HCT116 (cell line): ENCODE measurements around the gene ATP6V0C. TPM values are rescaled to one million over a fixed set of nuclear protein-coding genes. Genes with fewer than 3 reads are reported as not detected.

ENCODE experiments used
- ATAC-seq: fragments of 200-7000 bp; cut with Tn5 transposase; 2 replicates; pipeline ENCODE4 v1.9.1; 2020; ENCODE audit warnings: mild to moderate bottlenecking, moderate library complexity
- BruUV-seq: library from RNA; stranded (reverse); fragments of 400-500 nt; replicated peaks from 2 replicates; lab custom pipeline; 2021; lab: Mats Ljungman, UMichigan
- CTCF ChIA-PET: fragments of 300-600 bp; sonication (Branson Sonifier 250); formaldehyde crosslinking; loops from one replicate; lab custom pipeline; 2021; ENCODE audit warnings: antibody characterized with exemption; lab: Charles Lee
- POLR2A ChIA-PET: fragments of 300-600, 350-600 bp; sonication (Branson Sonifier 250); formaldehyde crosslinking; loops from one replicate; lab custom pipeline; 2021; ENCODE audit warnings: antibody characterized with exemption; lab: Charles Lee
- RAD21 ChIA-PET, 2 experiments: fragments of 300-600 bp; sonication (Branson Sonifier 250); formaldehyde crosslinking; loops; one replicate each; lab custom pipeline; 2023; ENCODE audit warnings: low total read pairs in 2 of 2; ENCODE audit not compliant: uncharacterized antibody in 2 of 2, unreplicated experiment in 2 of 2, low non-redundant PET in 1 of 2; lab: Charles Lee
- DNase-seq: peaks from one replicate; pipeline ENCODE4 v3.0.0-alpha.2; 2010; ENCODE audit warnings: low read depth, low spot score
- H2AFZ ChIP-seq: fragments of 200-600 bp; shearing (Covaris generic), sonication (generic); 2 replicates; pipeline ENCODE4 v1.6.1; 2017; ENCODE audit warnings: low read depth, mixed run types, mixed read lengths, antibody characterized with exemption, low read length; ENCODE audit not compliant: poor library complexity, severe bottlenecking
- H3K27ac ChIP-seq: 2 replicates; pipeline ENCODE4 v1.5.1; 2012; ENCODE audit warnings: low read depth, low read length
- H3K27me3 ChIP-seq: fragments of 200-600 bp; sonication (generic); 2 replicates; pipeline ENCODE4 v1.6.1; 2016; ENCODE audit warnings: mixed run types, low read length, mixed read lengths; ENCODE audit not compliant: insufficient read depth
- H3K36me3 ChIP-seq, 2 experiments: fragments of 200-500 bp in 1 of 2; fragments of 200-600 bp in 1 of 2; sonication (Bioruptor generic) in 1 of 2; sonication (generic) in 1 of 2; 2 replicates each; pipeline versions ENCODE4 v1.5.1 to v1.6.1; 2014 to 2016; ENCODE audit warnings: low read length in 2 of 2, inconsistent platforms in 1 of 2, mixed read lengths in 1 of 2, mixed run types in 1 of 2; ENCODE audit not compliant: insufficient read depth in 2 of 2, control insufficient read depth in 1 of 2
- H3K4me1 ChIP-seq, 2 experiments: fragments of 200-600 bp in 1 of 2; sonication (generic) in 1 of 2; 2 replicates each; pipeline versions ENCODE4 v1.5.1 to v1.6.1; 2012 to 2017; ENCODE audit warnings: low read length in 2 of 2, inconsistent platforms in 1 of 2, mild to moderate bottlenecking in 1 of 2, mixed read lengths in 1 of 2, mixed run types in 1 of 2, moderate library complexity in 1 of 2; ENCODE audit not compliant: insufficient read depth in 2 of 2, control insufficient read depth in 1 of 2
- H3K4me2 ChIP-seq: fragments of 200-600 bp; sonication (generic); 2 replicates; pipeline ENCODE4 v1.6.1; 2017; ENCODE audit warnings: mixed run types, low read length, mixed read lengths
- H3K4me3 ChIP-seq, 2 experiments: fragments of 200-600 bp in 1 of 2; sonication (generic) in 1 of 2; replicated peaks in 1 of 2; 2 replicates each; pipeline ENCODE4 v1.5.1; 2011 to 2016; ENCODE audit warnings: low read length in 2 of 2, control low read depth in 1 of 2, low read depth in 1 of 2, mild to moderate bottlenecking in 1 of 2, mixed read lengths in 1 of 2, mixed run types in 1 of 2
- H3K79me2 ChIP-seq: fragments of 200-600 bp; sonication (generic); 2 replicates; pipeline ENCODE4 v1.6.1; 2017; ENCODE audit warnings: mild to moderate bottlenecking, mixed run types, low read length, moderate library complexity, mixed read lengths; ENCODE audit not compliant: insufficient read depth
- H3K9ac ChIP-seq: fragments of 200-600 bp; sonication (generic); 2 replicates; pipeline ENCODE4 v1.6.1; 2016; ENCODE audit warnings: low read length, mixed read lengths
- H3K9me2 ChIP-seq: fragments of 200-600 bp; sonication (generic), shearing (Covaris generic); 2 replicates; pipeline ENCODE4 v1.6.1; 2017; ENCODE audit warnings: mixed run types, mild to moderate bottlenecking, moderate library complexity; ENCODE audit not compliant: insufficient read depth
- H3K9me3 ChIP-seq, 2 experiments: fragments of 200-500 bp in 1 of 2; fragments of 200-600 bp in 1 of 2; sonication (Bioruptor generic) in 1 of 2; sonication (generic) in 1 of 2; 2 replicates each; pipeline ENCODE4 v1.6.1; 2014 to 2017; ENCODE audit warnings: low read length in 2 of 2, mixed read lengths in 2 of 2, inconsistent platforms in 1 of 2, low read depth in 1 of 2, mild to moderate bottlenecking in 1 of 2, mixed run types in 1 of 2, moderate library complexity in 1 of 2; ENCODE audit not compliant: control insufficient read depth in 1 of 2, insufficient read depth in 1 of 2
- H4K20me1 ChIP-seq: fragments of 200-600 bp; sonication (generic), shearing (Covaris generic); 2 replicates; pipeline ENCODE4 v1.6.1; 2017; ENCODE audit warnings: mixed run types, mild to moderate bottlenecking, moderate library complexity; ENCODE audit not compliant: insufficient read depth
- EGR1 ChIP-seq: IDR thresholded peaks from 2 replicates; pipeline ENCODE4 v1.6.1; 2012; ENCODE audit warnings: low read depth
- FOSL1 ChIP-seq: IDR thresholded peaks from 2 replicates; pipeline ENCODE4 v1.6.1; 2012; ENCODE audit warnings: low read depth
- POLR2A ChIP-seq: IDR thresholded peaks from 2 replicates; pipeline ENCODE4 v1.7.0; 2011; ENCODE audit warnings: borderline replicate concordance; ENCODE audit not compliant: insufficient read depth, insufficient read length; ENCODE audit errors: extremely low read depth
- POLR2AphosphoS5 ChIP-seq: IDR thresholded peaks from 2 replicates; pipeline ENCODE4 v1.6.1; 2011; ENCODE audit warnings: mild to moderate bottlenecking, low read depth, low read length, moderate library complexity
- RAD21 ChIP-seq: IDR thresholded peaks from 2 replicates; pipeline ENCODE4 v1.6.1; 2012; ENCODE audit warnings: low read depth, mild to moderate bottlenecking
- SIN3A ChIP-seq: IDR thresholded peaks from 2 replicates; pipeline ENCODE4 v1.6.1; 2012; ENCODE audit warnings: low read depth
- SP1 ChIP-seq: IDR thresholded peaks from 2 replicates; pipeline ENCODE4 v1.6.1; 2012; ENCODE audit warnings: low read depth
- TCF7L2 ChIP-seq: IDR thresholded peaks from 2 replicates; pipeline ENCODE4 v1.7.0; 2011; ENCODE audit warnings: borderline replicate concordance, inconsistent platforms; ENCODE audit not compliant: insufficient read depth, insufficient read length; ENCODE audit errors: extremely low read depth
- YY1 ChIP-seq: IDR thresholded peaks from 2 replicates; pipeline ENCODE4 v1.6.1; 2011; ENCODE audit warnings: low read length, low read depth, moderate library complexity, mild to moderate bottlenecking; ENCODE audit not compliant: insufficient replicate concordance; ENCODE audit errors: extremely low read depth
- ZFX ChIP-seq: fragments of 450-650 bp; IDR thresholded peaks from 2 replicates; pipeline ENCODE4 v1.6.1; 2017
- ZNF274 ChIP-seq: fragments of 200-500 bp; sonication (Bioruptor generic); IDR thresholded peaks from 2 replicates; pipeline ENCODE4 v1.6.1; 2014; ENCODE audit warnings: mild to moderate bottlenecking, low read depth, low read length, inconsistent platforms
- intact Hi-C: fragments of 100-400 bp; cut with micrococcal nuclease; formaldehyde crosslinking; loops from 2 replicates; pipeline ENCODE4 v1.10.0; 2022
- total RNA-seq: library from RNA; stranded (reverse); gene quantifications from one replicate; pipeline ENCODE4 v1.2.1, GENCODE V29; 2021; ENCODE audit not compliant: unreplicated experiment
- TF ChIP-seq, protein P1 (sequence below), 3 experiments: fragments of 200-600 bp in 1 of 3; sonication (generic) in 1 of 3; IDR thresholded peaks in 2 of 3; conservative IDR thresholded peaks in 1 of 3; 2 replicates each; pipeline ENCODE4 v1.5.1; 2012 to 2017; ENCODE audit warnings: low read depth in 2 of 3, low read length in 2 of 3, antibody characterized with exemption in 1 of 3, borderline replicate concordance in 1 of 3, control low read depth in 1 of 3, mild to moderate bottlenecking in 1 of 3, mixed read lengths in 1 of 3, mixed run types in 1 of 3, moderate library complexity in 1 of 3; ENCODE audit not compliant: insufficient read depth in 1 of 3
- TF ChIP-seq, protein P2 (sequence below): IDR thresholded peaks from 2 replicates; pipeline ENCODE4 v1.6.1; 2012

ATP6V0C gene
- total RNA-seq, 1 experiment from 2014 or later: 187 TPM

DNA sequence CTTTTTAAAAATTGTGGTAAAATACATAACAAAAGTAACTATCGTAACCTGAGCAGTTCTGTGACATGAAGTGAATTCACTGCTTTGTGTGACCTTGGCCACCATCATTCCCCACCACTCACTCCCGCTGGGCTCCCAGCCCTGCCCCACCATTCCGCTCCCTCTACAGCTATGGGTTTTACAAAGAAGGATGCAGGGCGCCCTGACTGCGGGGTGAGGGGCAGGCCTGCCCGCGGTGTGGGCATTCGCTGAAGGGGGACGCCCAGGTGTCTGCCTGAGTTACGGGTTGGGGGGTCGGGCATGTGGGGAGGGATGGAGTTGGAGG, 17.6 kb downstream of the ATP6V0C start, which contains the start of gene CEMP1:
TSS of gene CEMP1 (minus strand) at position 38 of the 325 bp plus-strand sequence. CDS start 335 bp downstream, outside the sequence.
- intact Hi-C loops: no loop called here
- BruUV-seq: TSS peak; percentile 82
- Histone ChIP-seq H2AFZ (no peak within 1 kb of the TSS), H3K27ac (peak within 1 kb of the TSS; percentile 93), H3K4me2 (peak within 1 kb of the TSS; percentile 97), H3K27me3 (no peaks in the 10 kb centered on the region), H3K9me2 (no peaks in the 10 kb centered on the region), H4K20me1 (no peaks in the 10 kb centered on the region), H3K79me2 (peaks cover under 1% of the 10 kb centered on the region; the same call in 1 of the 2 replicates), H3K36me3 (peaks cover 3 to 17% of the 10 kb centered on the region in 2 experiments; a peak in 2 of 4 replicates), H3K9ac (peak within 1 kb of the TSS; percentile 86), H3K4me1 (peaks cover 9 to 38% of the 10 kb centered on the region in 2 experiments), H3K9me3 (no peaks in the 10 kb centered on the region), H3K4me3 (peak within 1 kb of the TSS; percentile 53 to 67)
- ATAC-seq: peak; percentile 4
- no peak for TF ChIP-seq POLR2A
- TF ChIP-seq TCF7L2: no peak
- no peak for TF ChIP-seq EGR1
- no peak for TF ChIP-seq SP1
- TF ChIP-seq FOSL1: no peak
- TF ChIP-seq, protein P1, sequence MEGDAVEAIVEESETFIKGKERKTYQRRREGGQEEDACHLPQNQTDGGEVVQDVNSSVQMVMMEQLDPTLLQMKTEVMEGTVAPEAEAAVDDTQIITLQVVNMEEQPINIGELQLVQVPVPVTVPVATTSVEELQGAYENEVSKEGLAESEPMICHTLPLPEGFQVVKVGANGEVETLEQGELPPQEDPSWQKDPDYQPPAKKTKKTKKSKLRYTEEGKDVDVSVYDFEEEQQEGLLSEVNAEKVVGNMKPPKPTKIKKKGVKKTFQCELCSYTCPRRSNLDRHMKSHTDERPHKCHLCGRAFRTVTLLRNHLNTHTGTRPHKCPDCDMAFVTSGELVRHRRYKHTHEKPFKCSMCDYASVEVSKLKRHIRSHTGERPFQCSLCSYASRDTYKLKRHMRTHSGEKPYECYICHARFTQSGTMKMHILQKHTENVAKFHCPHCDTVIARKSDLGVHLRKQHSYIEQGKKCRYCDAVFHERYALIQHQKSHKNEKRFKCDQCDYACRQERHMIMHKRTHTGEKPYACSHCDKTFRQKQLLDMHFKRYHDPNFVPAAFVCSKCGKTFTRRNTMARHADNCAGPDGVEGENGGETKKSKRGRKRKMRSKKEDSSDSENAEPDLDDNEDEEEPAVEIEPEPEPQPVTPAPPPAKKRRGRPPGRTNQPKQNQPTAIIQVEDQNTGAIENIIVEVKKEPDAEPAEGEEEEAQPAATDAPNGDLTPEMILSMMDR (IDR thresholded peaks at IDR 0.05 in 2 of 3, conservative IDR thresholded peaks at IDR 0.05 in 1 of 3; ENCODE audit: borderline replicate concordance in 1 of 3, insufficient read depth in 1 of 3, low read depth in 2 of 3, low read length in 2 of 3): no peak
- TF ChIP-seq POLR2AphosphoS5: no peak
- no peak for TF ChIP-seq YY1
- TF ChIP-seq SIN3A: no peak
- no peak for TF ChIP-seq ZNF274
- TF ChIP-seq, protein P2, sequence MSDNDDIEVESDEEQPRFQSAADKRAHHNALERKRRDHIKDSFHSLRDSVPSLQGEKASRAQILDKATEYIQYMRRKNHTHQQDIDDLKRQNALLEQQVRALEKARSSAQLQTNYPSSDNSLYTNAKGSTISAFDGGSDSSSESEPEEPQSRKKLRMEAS: no peak
- no peak for TF ChIP-seq RAD21
- no peak for TF ChIP-seq ZFX
- ChIA-PET POLR2A (interaction anchor here (0.7 kb wide), 1 partner anchor 376 kb away, joined by 3 read pairs; the partner anchor contains the start of gene TRAF7), CTCF (no interaction called here), RAD21 (interaction anchor here in 1 of 2 experiments (0.5 kb wide), 1 partner anchor 280 kb away, joined by 3 read pairs; the partner anchor contains the start of gene ECI1)
- DNase-seq: no peak
